RWPE1 (cell line): ENCODE results near the gene EPS15.

ENCODE experiments used
- CTCF ChIA-PET: fragments of 350-600 bp; sonication (Branson Sonifier 250); formaldehyde crosslinking; extraction: SDS; loops from one replicate; lab custom pipeline; 2021; lab: Yijun Ruan, JAX
- POLR2A ChIA-PET: fragments of 400-600 bp; formaldehyde crosslinking; extraction: SDS; loops from one replicate; lab custom pipeline; 2020; ENCODE audit warnings: antibody characterized with exemption; ENCODE audit not compliant: low non-redundant PET; lab: Yijun Ruan, JAX
- DNase-seq: peaks from one replicate; pipeline ENCODE4 v3.0.0; 2012; ENCODE audit warnings: low spot score
- H3K27ac ChIP-seq: fragments of 450-650 bp; 2 replicates; pipeline ENCODE4 v1.5.1; 2017
- CTCF ChIP-seq: fragments of 450-650 bp; conservative IDR thresholded peaks from 2 replicates; pipeline ENCODE4 v1.5.1; 2017; ENCODE audit warnings: low read depth, mild to moderate bottlenecking

EPS15 gene

DNA sequence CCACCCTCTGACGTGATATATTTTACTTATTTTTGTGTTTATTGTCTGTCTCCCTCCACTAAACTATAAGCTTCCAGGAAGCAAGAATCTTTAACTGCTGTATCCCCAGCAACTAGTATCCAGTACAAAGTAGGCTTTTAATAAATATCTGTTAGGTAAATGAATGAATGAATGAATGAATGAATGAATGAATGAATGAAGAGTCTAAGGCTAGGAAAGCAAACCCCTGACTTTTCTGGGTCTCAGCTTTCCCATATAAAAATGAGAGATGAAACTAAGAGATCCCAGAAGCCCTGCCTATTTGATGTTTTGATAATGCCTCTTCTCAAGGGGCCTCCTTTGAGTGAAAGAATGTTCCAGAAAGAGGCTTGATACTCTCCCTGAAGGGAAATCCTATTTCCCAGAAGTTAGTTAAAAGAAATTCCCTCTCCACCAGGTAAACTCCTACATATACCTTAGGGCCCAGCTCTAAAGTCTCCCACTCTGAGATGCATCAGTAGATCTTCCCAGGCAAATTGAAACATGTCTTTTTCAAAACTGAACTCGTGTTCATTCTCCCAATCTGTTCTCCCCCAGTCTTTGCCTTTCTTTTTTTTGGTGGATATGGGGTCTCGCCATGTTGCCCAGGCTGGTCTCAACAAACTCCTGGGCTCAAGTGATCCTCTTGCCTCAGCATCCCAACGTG lies 196.5 kb downstream of the EPS15 start:
- POLR2A ChIA-PET: no interaction called here
- DNase-seq: no peak
- CTCF ChIA-PET: no interaction called here
- no peak overlapping the region for H3K27ac ChIP-seq
- no peak for TF ChIP-seq CTCF

DNA sequence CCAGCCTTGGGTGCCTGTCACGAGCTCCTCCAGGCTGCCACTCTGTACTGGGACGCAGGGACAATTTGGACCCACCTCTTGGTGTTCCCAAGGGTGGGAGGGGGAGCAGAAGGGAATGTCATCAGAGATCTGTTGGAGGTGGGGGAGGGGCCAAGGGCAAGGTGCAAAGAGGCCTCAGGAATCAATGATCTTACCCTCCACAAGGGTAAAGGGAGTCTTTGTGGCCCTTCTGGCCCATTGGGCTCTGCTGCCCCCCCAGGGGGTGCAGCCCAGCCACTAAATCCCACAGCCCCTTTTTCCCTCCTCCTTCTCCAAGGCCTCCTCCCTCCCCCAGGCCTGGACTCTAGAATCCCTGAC lies 197.2 kb downstream of the EPS15 start:
- POLR2A ChIA-PET: no interaction called here

GRCh38 chr1:51320967-51321923 lies 197.8 kb downstream of the EPS15 start:
- DNase-seq: no peak
- CTCF ChIA-PET: interaction anchor here (0.6 kb wide), 2 partner anchors 38 to 233 kb away, joined by 3 to 8 read pairs; no protein-coding TSS in a partner anchor
- TF ChIP-seq CTCF: no peak
- POLR2A ChIA-PET: no interaction called here
- no peak overlapping the region for H3K27ac ChIP-seq

More for the DNA sequence above, 197.2 kb downstream of the EPS15 start:
- H3K27ac ChIP-seq: no peak overlapping the region
- DNase-seq: no peak
- CTCF ChIA-PET: interaction anchor here (0.6 kb wide), 1 partner anchor 234 kb away, joined by 8 read pairs; no protein-coding TSS in a partner anchor
- no peak for TF ChIP-seq CTCF

- no peak overlapping the region for H3K27ac ChIP-seq
- ChIA-PET CTCF (interaction anchor here (0.6 to 0.7 kb wide), 2 partner anchors 11 to 28 kb away, joined by 3 read pairs; no protein-coding TSS in a partner anchor), POLR2A (no interaction called here)
- no peak for DNase-seq
- no peak for TF ChIP-seq CTCF
Measured at GRCh38 chr1:51317798-51318197, 201.3 kb downstream of the EPS15 start.

- no peak overlapping the region for H3K27ac ChIP-seq
- TF ChIP-seq CTCF: no peak
- DNase-seq: no peak
- ChIA-PET POLR2A (no interaction called here), CTCF (no interaction called here)
Measured at GRCh38 chr1:51316846-51317120, 202.3 kb downstream of the EPS15 start.

DNA sequence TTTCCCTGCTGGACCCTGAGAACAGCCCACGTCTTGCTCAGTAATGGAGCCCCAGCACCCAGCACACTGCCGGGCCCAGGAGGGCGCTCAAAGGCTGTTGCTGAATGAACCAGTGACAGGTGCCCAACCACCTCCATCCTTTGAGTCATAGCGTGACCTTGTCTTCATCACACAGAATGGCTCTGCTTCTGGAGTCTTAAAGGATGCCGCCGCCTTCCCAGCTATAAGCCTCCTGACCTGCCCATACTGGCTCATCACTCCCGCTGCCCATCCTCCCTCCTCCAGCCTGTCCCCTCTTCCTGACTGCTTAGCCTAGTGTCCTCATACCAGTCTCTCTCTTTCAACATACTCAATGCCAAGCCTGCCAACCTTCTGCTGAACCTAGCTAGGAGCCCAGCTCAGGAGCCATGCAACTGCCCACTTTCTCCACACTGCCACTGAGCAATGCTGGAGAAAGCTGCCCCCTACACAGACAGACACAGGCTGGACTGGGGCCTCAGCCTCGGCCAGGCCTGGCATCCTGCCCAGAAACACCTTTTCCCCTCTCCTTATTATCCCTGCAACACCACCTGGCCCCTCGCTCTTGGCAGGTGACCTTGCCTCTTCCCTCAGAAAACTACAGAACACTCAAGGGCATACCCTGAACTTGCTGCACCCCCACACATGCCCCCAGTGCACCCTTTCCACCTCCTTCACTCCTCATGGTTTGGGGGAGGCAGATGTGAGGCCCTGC lies 202.8 kb downstream of the EPS15 start:
- H3K27ac ChIP-seq: no peak overlapping the region
- TF ChIP-seq CTCF: no peak
- ChIA-PET POLR2A (no interaction called here), CTCF (no interaction called here)
- no peak for DNase-seq
